Measurements from ENCODE around the gene MZT1.

- TF ChIP-seq EZH2 (IDR thresholded peaks at IDR 0.05; ENCODE audit: insufficient read depth, poor library complexity, severe bottlenecking) (no peak), EZH2phosphoT487 (IDR thresholded peaks at IDR 0.05; ENCODE audit: insufficient read depth, low read depth) (no peak)
Observed at GRCh38 chr13:72740015-72740414, 12.6 kb upstream of the MZT1 start.

Measured in GM23248 (cell line).